ENCODE data around the gene CYB561D1.

Gene CYB561D1

GRCh38 chr1:109509176-109510134 lies 15.6 kb downstream of the CYB561D1 start, which contains the start of gene AMIGO1 (continued):
- TF ChIP-seq PBX3 (CRISPR knock-in tag; IDR thresholded peaks at IDR 0.05) (no peak; the same call in 1 of the 2 replicates), ZNF76 (tag by site-specific recombination; IDR thresholded peaks at IDR 0.05; ENCODE audit: borderline replicate concordance, low read depth) (peak; percentile 48; the same call in 1 of the 2 replicates), KLF10 (tag by site-specific recombination; IDR thresholded peaks at IDR 0.05) (0 out of 2 replicates have a peak, but pooled peaks have one; percentile 25), SP7 (tag by site-specific recombination; IDR thresholded peaks at IDR 0.05) (peak; percentile 24; the same call in 1 of the 2 replicates), ZNF394 (tag by site-specific recombination; IDR thresholded peaks at IDR 0.05; ENCODE audit: borderline replicate concordance) (no peak), BCL11B (tag by site-specific recombination; IDR thresholded peaks at IDR 0.05; ENCODE audit: low read depth) (no peak), KLF9 (tag by site-specific recombination; IDR thresholded peaks at IDR 0.05; ENCODE audit: low read depth) (peak; percentile 55; the same call in 1 of the 2 replicates), ZNF518A (tag by site-specific recombination; conservative IDR thresholded peaks at IDR 0.05; ENCODE audit: low read depth) (no peak), ZNF423 (tag by site-specific recombination; IDR thresholded peaks at IDR 0.05) (no peak), ZFP41 (tag by site-specific recombination; IDR thresholded peaks at IDR 0.05; ENCODE audit: borderline replicate concordance) (no peak), ZNF571 (tag by site-specific recombination; IDR thresholded peaks at IDR 0.05) (no peak), ZBTB48 (tag by site-specific recombination; IDR thresholded peaks at IDR 0.05) (peak; percentile 56), MZF1 (tag by site-specific recombination; IDR thresholded peaks at IDR 0.05; ENCODE audit: borderline replicate concordance) (no peak)

- no peaks in the 10 kb centered on the region for H3K4me1 ChIP-seq (ENCODE audit: control insufficient read depth, insufficient read depth, low read length)
- POLR2A ChIA-PET = no interaction called here
- H3K4me3 ChIP-seq (ENCODE audit: low read depth, low read length) = no peak overlapping the region
- CTCF ChIA-PET = interaction anchor here (0.6 to 36.3 kb wide), 3 partner anchors 19 to 138 kb away, joined by 4 to 1152 read pairs (median 303); partner anchors contain the start of genes CYB561D1 and GPR61
- H3K9me3 ChIP-seq (ENCODE audit: control insufficient read depth, insufficient read depth, low read depth, low read length) = no peaks in the 10 kb centered on the region
- no peaks in the 10 kb centered on the region for H3K36me3 ChIP-seq (ENCODE audit: control insufficient read depth in 2 of 2, insufficient read depth in 1 of 2, low read length in 2 of 2)
- no peak overlapping the region for H3K27ac ChIP-seq (ENCODE audit: extremely low read depth, low read depth, low read length)
- TF ChIP-seq SCRT2 (tag by site-specific recombination; IDR thresholded peaks at IDR 0.05) = peak; percentile 92
- TF ChIP-seq ZNF785 (tag by site-specific recombination; IDR thresholded peaks at IDR 0.05) = no peak
- TF ChIP-seq SCRT1 (tag by site-specific recombination; IDR thresholded peaks at IDR 0.05; ENCODE audit: borderline replicate concordance) = 0 out of 2 replicates have a peak, but pooled peaks have one; percentile 58
- no peak for TF ChIP-seq GLIS2 (tag by site-specific recombination; IDR thresholded peaks at IDR 0.05)
These were observed 19.3 kb downstream of the CYB561D1 start for GRCh38 chr1:109513110-109513710.

Data from HEK293 (cell line).